IPS DF 4.7 (cell line): ENCODE results near the gene TMIE.
"Not testable (repeated sequence)": the region's sequence is repeated elsewhere in the genome, so short reads cannot be mapped to it uniquely, and the experiment has no call there.

Experiments
- DNase-seq: peaks from one replicate; pipeline ENCODE4 v3.0.0-alpha.2; 2013; ENCODE audit warnings: low spot score; ENCODE audit errors: extremely low read depth

The TMIE gene

GRCh38 chr3:46722443-46722842, 21.3 kb downstream of the TMIE start:
- DNase-seq: no peak

GRCh38 chr3:46724424-46724823, 23.2 kb downstream of the TMIE start:
- no peak for DNase-seq

- no peak for DNase-seq
Observed at GRCh38 chr3:46725621-46726314, 24.6 kb downstream of the TMIE start.

GRCh38 chr3:46729038-46729437, 27.8 kb downstream of the TMIE start:
- DNase-seq: no peak

GRCh38 chr3:46730819-46731218, 29.6 kb downstream of the TMIE start:
- no peak for DNase-seq

- no peak for DNase-seq
Observed at GRCh38 chr3:46731795-46732194, 30.6 kb downstream of the TMIE start.

- DNase-seq: no peak
Observed at GRCh38 chr3:46733026-46733800, 32.0 kb downstream of the TMIE start.

GRCh38 chr3:46734773-46735172, 33.6 kb downstream of the TMIE start:
- DNase-seq: no peak

GRCh38 chr3:46736006-46736872, 35.0 kb downstream of the TMIE start:
- no peak for DNase-seq

GRCh38 chr3:46737329-46737731, 36.1 kb downstream of the TMIE start:
- DNase-seq: no peak

- not testable (repeated sequence) for DNase-seq
Observed at GRCh38 chr3:46739565-46739964, 38.4 kb downstream of the TMIE start.

- DNase-seq: no peak
Observed at GRCh38 chr3:46742992-46743585, 41.9 kb downstream of the TMIE start.

- DNase-seq: no peak
Observed at GRCh38 chr3:46746711-46747110, 45.5 kb downstream of the TMIE start.

- DNase-seq: no peak
Observed at GRCh38 chr3:46748170-46748569, 47.0 kb downstream of the TMIE start.

GRCh38 chr3:46749129-46749528, 47.9 kb downstream of the TMIE start:
- DNase-seq: no peak

GRCh38 chr3:46750555-46751038, 49.4 kb downstream of the TMIE start:
- no peak for DNase-seq

GRCh38 chr3:46753127-46753526, 51.9 kb downstream of the TMIE start:
- DNase-seq: not testable (repeated sequence)

GRCh38 chr3:46755646-46756045, 54.5 kb downstream of the TMIE start:
- no peak for DNase-seq

GRCh38 chr3:46756642-46757041, 55.5 kb downstream of the TMIE start:
- DNase-seq: no peak

- no peak for DNase-seq
Observed at GRCh38 chr3:46759239-46760167, 58.3 kb downstream of the TMIE start.
